PC-9 (cell line): ENCODE measurements around the gene EVA1C.

Experiments
- CTCF ChIP-seq: fragments of 200-600 bp; sonication (generic); conservative IDR thresholded peaks from 2 replicates; pipeline ENCODE4 v1.6.1; 2017; ENCODE audit warnings: mixed run types, antibody characterized with exemption, mild to moderate bottlenecking, moderate library complexity
- EZH2 ChIP-seq: fragments of 200-600 bp; sonication (generic); IDR thresholded peaks from 2 replicates; pipeline ENCODE4 v1.8.0; 2017; ENCODE audit warnings: antibody characterized with exemption, low read depth

GRCh38 chr21:32483293-32483595 lies 70.7 kb downstream of the EVA1C start:
- TF ChIP-seq CTCF (no peak), EZH2 (no peak)
